Activated CD4-positive, alpha-beta T cell treated with anti-CD3 and anti-CD28 coated beads, Interleukin-2, amount 50 U/mL, for 48 hours (primary cell): Measurements from ENCODE around the gene LSR.

Experiments
- DNase-seq, 2 experiments: peaks; one replicate each; pipeline ENCODE4 v3.0.0-alpha.2; 2020

Gene LSR

GRCh38 chr19:35305181-35305580 is 56.4 kb downstream of the LSR start:
- DNase-seq: no peak

GRCh38 chr19:35306473-35307246 is 57.9 kb downstream of the LSR start:
- peak in 1 of 2 experiments; percentile 27 for DNase-seq

DNA sequence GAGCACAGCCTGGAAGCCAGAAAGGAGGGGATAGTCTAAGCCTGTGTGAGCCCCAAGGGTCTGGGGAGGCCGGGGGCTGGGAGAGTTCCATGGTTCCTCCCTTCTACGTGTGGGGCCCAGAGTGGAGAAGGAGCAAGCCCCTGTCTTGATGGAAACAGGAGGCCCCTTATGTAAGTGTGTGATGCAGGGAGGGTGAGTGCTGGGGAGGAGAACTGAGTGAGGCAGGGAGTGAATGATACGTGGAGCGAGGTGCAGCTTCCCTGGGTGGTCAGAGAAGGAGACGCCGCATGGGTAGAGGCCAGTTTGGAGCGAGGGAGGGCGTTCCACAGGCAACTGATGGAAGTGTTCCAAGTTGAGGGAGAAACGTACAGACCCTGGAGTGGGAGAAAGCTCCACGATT is 59.1 kb downstream of the LSR start:
- no peak for DNase-seq

DNA sequence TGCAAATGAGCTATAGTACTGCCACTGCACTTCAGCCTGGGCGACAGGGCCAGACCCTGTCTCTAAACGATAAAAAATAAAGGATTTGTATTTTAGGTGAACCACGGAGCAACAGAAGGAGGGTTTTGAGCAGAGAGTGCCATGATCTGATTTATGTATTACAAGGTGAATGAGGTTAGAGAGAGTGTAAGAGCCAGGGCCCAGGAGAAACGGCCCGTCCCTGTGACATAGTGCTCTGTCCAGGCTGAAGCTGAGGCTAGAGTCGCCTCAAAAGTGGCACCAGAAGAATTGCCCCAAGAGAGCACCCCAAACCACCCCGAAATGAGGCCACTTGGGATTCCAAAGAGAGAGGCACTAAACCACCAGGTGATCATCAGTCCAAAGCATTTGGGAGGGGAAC is 60.1 kb downstream of the LSR start:
- no peak for DNase-seq

DNA sequence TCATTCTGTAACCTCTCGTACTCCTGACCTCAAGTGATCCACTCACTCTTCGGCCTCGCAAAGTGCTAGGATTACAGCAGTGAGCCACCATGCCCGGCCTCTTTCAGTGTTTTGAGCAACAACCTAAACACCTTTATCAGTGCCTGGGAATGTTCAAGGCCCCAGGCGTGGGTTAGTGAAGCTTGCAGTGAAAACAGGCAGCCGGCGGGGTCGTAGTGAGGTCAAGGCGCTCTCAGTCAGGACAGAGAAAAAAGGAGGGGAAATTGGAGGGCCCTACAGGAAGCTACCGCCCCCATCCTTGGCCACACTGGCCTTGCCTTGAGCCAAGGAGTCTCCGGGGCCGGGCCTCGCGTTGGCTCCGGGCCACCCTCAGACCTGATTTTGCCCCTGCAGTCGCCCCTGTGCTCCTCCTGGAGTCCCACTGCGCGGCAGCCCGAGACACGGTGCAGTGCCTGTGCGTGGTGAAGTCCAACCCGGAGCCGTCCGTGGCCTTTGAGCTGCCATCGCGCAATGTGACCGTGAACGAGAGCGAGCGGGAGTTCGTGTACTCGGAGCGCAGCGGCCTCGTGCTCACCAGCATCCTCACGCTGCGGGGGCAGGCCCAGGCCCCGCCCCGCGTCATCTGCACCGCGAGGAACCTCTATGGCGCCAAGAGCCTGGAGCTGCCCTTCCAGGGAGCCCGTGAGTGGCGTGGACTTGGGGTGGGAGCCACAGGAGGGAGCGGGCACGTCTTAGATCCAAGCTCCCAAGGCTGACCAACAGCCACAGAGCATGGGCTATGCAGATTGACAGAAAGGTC is 60.9 kb downstream of the LSR start:
- no peak for DNase-seq

GRCh38 chr19:35310331-35310730 is 61.5 kb downstream of the LSR start:
- no peak for DNase-seq

GRCh38 chr19:35310811-35311465 is 62.1 kb downstream of the LSR start:
- no peak for DNase-seq

GRCh38 chr19:35311901-35312665 is 63.3 kb downstream of the LSR start:
- DNase-seq: no peak

DNA sequence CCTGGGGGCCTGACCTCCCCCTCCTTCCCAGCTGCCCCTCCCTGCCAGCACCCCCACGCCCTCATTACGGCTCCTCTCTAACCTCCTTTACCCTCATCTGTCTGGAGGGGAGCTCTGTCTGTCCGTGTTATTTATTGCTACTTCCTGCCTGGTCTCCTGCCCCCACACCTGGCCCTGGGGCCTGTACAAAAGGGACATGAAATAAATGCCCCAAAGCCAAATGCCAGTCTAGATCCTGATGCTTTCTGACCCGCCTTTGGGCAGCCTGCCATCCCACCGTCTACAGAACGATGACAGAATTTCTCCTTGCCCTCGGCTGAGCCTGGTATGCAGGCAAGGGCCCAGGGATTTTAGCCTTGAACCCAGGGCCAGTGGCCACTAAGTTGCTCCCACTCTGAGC is 64.8 kb downstream of the LSR start:
- DNase-seq: no peak

DNA sequence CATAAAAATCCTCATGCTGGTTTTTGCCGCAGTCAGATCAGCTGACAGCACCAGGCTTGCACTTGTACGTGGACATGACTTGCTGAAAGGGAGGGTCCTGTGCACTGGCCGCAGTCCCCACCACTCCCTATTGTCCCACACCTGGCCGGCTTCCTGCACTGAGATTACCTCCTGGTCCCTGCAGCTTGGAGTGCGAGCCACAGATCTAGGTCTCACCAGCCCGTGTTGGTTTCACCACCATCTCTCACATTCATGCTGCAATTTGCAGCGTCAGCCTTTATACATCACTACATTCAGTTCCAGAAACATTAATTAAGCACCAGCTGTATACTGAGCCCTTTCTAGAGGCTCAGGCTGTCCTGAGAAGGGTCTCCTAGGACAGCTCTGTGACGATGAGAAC is 65.2 kb downstream of the LSR start:
- DNase-seq: no peak

- DNase-seq: no peak
These were observed 66.2 kb downstream of the LSR start for GRCh38 chr19:35314858-35315470.

- no peak for DNase-seq
These were observed 67.1 kb downstream of the LSR start for GRCh38 chr19:35315883-35316282.

GRCh38 chr19:35316560-35316959 is 67.8 kb downstream of the LSR start:
- no peak for DNase-seq
